Liver (tissue), 9 donors: ENCODE measurements around the gene ARHGEF26. TPM values are rescaled to one million over a fixed set of nuclear protein-coding genes. Genes with fewer than 3 reads are reported as not detected.

ENCODE experiments used
- DNase-seq: peaks from one replicate; pipeline ENCODE4 v3.0.0-alpha.2; 2017; ENCODE audit warnings: low spot score
- H3K27ac ChIP-seq, 2 donors: one replicate each; pipeline ENCODE4 v1.7.0; 2013; ENCODE audit warnings: inconsistent platforms in 2 of 2, low read length in 2 of 2, control low read depth in 1 of 2, low read depth in 1 of 2, mild to moderate bottlenecking in 1 of 2
- H3K27me3 ChIP-seq, 4 donors: one replicate each; pipeline versions ENCODE4 v1.6.1 to v1.7.0; 2013; ENCODE audit warnings: low read length in 3 of 4, inconsistent platforms in 1 of 4, mild to moderate bottlenecking in 1 of 4, moderate library complexity in 1 of 4; ENCODE audit not compliant: control insufficient read depth in 4 of 4, insufficient read depth in 4 of 4
- H3K36me3 ChIP-seq, 4 donors: one replicate each; pipeline versions ENCODE4 v1.6.1 to v1.7.0; 2013; ENCODE audit warnings: low read length in 3 of 4, mild to moderate bottlenecking in 3 of 4, low read depth in 1 of 4, moderate library complexity in 1 of 4; ENCODE audit not compliant: control insufficient read depth in 4 of 4, insufficient read depth in 3 of 4
- H3K4me1 ChIP-seq, 4 donors: one replicate each; pipeline versions ENCODE4 v1.6.1 to v1.7.0; 2013; ENCODE audit warnings: low read length in 3 of 4, mild to moderate bottlenecking in 3 of 4, moderate library complexity in 1 of 4; ENCODE audit not compliant: control insufficient read depth in 4 of 4, insufficient read depth in 4 of 4
- H3K4me3 ChIP-seq, 3 donors: one replicate each; pipeline versions ENCODE4 v1.6.1 to v1.7.0; 2013; ENCODE audit warnings: low read length in 3 of 3, control low read depth in 1 of 3, low read depth in 1 of 3, mild to moderate bottlenecking in 1 of 3
- H3K9ac ChIP-seq, 2 donors: one replicate each; pipeline ENCODE4 v1.7.0; 2013; ENCODE audit warnings: low read length in 2 of 2, mild to moderate bottlenecking in 2 of 2, moderate library complexity in 2 of 2, control low read depth in 1 of 2, low read depth in 1 of 2
- H3K9me3 ChIP-seq, 4 donors: one replicate each; pipeline versions ENCODE4 v1.6.1 to v1.7.0; 2013; ENCODE audit warnings: low read length in 3 of 4; ENCODE audit not compliant: control insufficient read depth in 4 of 4
- ATF3 ChIP-seq: IDR thresholded peaks from 2 replicates; pipeline ENCODE4 v1.6.1; 2016; ENCODE audit warnings: antibody characterized with exemption
- EGR1 ChIP-seq, 2 donors: IDR thresholded peaks; 2 replicates each; pipeline ENCODE4 v1.6.1; 2016 to 2018; ENCODE audit warnings: antibody characterized with exemption in 2 of 2, low read depth in 2 of 2
- GABPA ChIP-seq, 2 donors: IDR thresholded peaks in 1 of 2; conservative IDR thresholded peaks in 1 of 2; 2 replicates each; pipeline ENCODE4 v1.6.1; 2016; ENCODE audit warnings: antibody characterized with exemption in 2 of 2, mild to moderate bottlenecking in 1 of 2, moderate library complexity in 1 of 2
- HNF4G ChIP-seq: IDR thresholded peaks from 2 replicates; pipeline ENCODE4 v1.6.1; 2016; ENCODE audit warnings: antibody characterized with exemption
- JUND ChIP-seq, 2 donors: IDR thresholded peaks; 2 replicates each; pipeline ENCODE4 v1.6.1; 2016; ENCODE audit warnings: antibody characterized with exemption in 2 of 2
- RAD21 ChIP-seq, 2 donors: IDR thresholded peaks; 2 replicates each; pipeline ENCODE4 v1.6.1; 2016; ENCODE audit warnings: antibody characterized with exemption in 2 of 2, mild to moderate bottlenecking in 2 of 2
- REST ChIP-seq: IDR thresholded peaks from 2 replicates; pipeline ENCODE4 v1.6.1; 2016; ENCODE audit warnings: antibody characterized with exemption, mild to moderate bottlenecking
- RXRA ChIP-seq, 2 donors: IDR thresholded peaks; 2 replicates each; pipeline ENCODE4 v1.6.1; 2017 to 2018; ENCODE audit warnings: antibody characterized with exemption in 2 of 2, mild to moderate bottlenecking in 1 of 2
- SP1 ChIP-seq: IDR thresholded peaks from 2 replicates; pipeline ENCODE4 v1.6.1; 2018; ENCODE audit warnings: antibody characterized with exemption, mild to moderate bottlenecking
- YY1 ChIP-seq: IDR thresholded peaks from 2 replicates; pipeline ENCODE4 v1.6.1; 2016; ENCODE audit warnings: antibody characterized with exemption, mild to moderate bottlenecking
- ZBTB33 ChIP-seq: IDR thresholded peaks from 2 replicates; pipeline ENCODE4 v1.6.1; 2016; ENCODE audit warnings: antibody characterized with exemption
- WGBS: extraction: QIAGEN DNeasy Blood & Tissue Kit; methylation state at CpG from one replicate; pipeline ENCODE4 v1.1.7; 2013; 5-methylcytosine and 5-hydroxymethylcytosine counted together
- polyA plus RNA-seq, 2 donors: library from polyadenylated mRNA; stranded (reverse) in 1 of 2; unstranded in 1 of 2; fragments of 200-250 nt in 1 of 2; fragments of >200 nt in 1 of 2; fragmentation: Nextera tagmentation in 1 of 2; extraction: Ambion mirVana in 1 of 2; gene quantifications; one replicate each; pipeline versions ENCODE4 v1.2.1 to v1.2.3, GENCODE V29; 2013 to 2015
- total RNA-seq, 2 donors: library from RNA; depleted of rRNA; stranded (reverse); fragments of >200 nt; gene quantifications; one replicate each; pipeline ENCODE4 v1.2.3, GENCODE V29; 2014
- donor health status: healthy.
- donor health status: healthy.
- donor health status: healthy.
- donor health status: healthy.
- donor health status: healthy.

ARHGEF26 gene
- total and polyA plus RNA-seq, 4 donors: 1.4 to 27.9 (median 18.7) TPM

- H3K9me3 ChIP-seq: no peaks in the 10 kb centered on the region
- no peak overlapping the region for H3K4me3 ChIP-seq
- H3K4me1 ChIP-seq: no peaks in the 10 kb centered on the region
- DNase-seq: no peak
- peaks cover 4 to 27% (median 15%) of the 10 kb centered on the region in 4 donors for H3K36me3 ChIP-seq
- no peak overlapping the region for H3K27ac ChIP-seq
- no peak overlapping the region for H3K9ac ChIP-seq
- no peaks in the 10 kb centered on the region for H3K27me3 ChIP-seq
- no peak for TF ChIP-seq ATF3
- 91% methylated on average over 3 of the region's 3 CpGs for WGBS
These were observed 106.3 kb downstream of the ARHGEF26 start for GRCh38 chr3:154227531-154227930.

- no peaks in the 10 kb centered on the region for H3K27me3 ChIP-seq
These were observed 107.5 kb downstream of the ARHGEF26 start for GRCh38 chr3:154228561-154229216.

More at GRCh38 chr3:154228561-154229216, 107.5 kb downstream of the ARHGEF26 start:
- peaks cover 4 to 23% (median 15%) of the 10 kb centered on the region in 4 donors for H3K36me3 ChIP-seq
- no peaks in the 10 kb centered on the region for H3K9me3 ChIP-seq
- TF ChIP-seq JUND (IDR thresholded peaks at IDR 0.05) (no peak), HNF4G (no peak), SP1 (no peak), RAD21 (IDR thresholded peaks at IDR 0.05) (no peak), EGR1 (IDR thresholded peaks at IDR 0.05; ENCODE audit: low read depth in 2 of 2) (no peak), GABPA (IDR thresholded peaks at IDR 0.05 in 1 of 2, conservative IDR thresholded peaks at IDR 0.05 in 1 of 2) (no peak), RXRA (IDR thresholded peaks at IDR 0.05) (no peak), REST (no peak), YY1 (no peak), ZBTB33 (no peak)
- no peak for DNase-seq
- 95% methylated on average over 6 of the region's 6 CpGs for WGBS
- H3K9ac ChIP-seq: no peak overlapping the region
- H3K4me3 ChIP-seq: no peak overlapping the region
- no peaks in the 10 kb centered on the region for H3K4me1 ChIP-seq
- no peak overlapping the region for H3K27ac ChIP-seq
